Keratinocyte (primary cell): Measurements from ENCODE around the gene SPAG6. TPM values are rescaled to one million over a fixed set of nuclear protein-coding genes. Genes with fewer than 3 reads are reported as not detected.

Experiments
- DNase-seq: peaks from one replicate; pipeline ENCODE4 v3.0.0-alpha.2; 2011; ENCODE audit warnings: low read depth, missing footprints, low spot score
- FAIRE-seq: peaks from 2 replicates; lab custom pipeline; 2011; peaks lifted over from hg19 to GRCh38; lab: Jason Lieb, UNC
- H2AFZ ChIP-seq: 2 replicates; pipeline ENCODE4 v1.6.0; 2012; ENCODE audit warnings: low read length, control low read depth, inconsistent platforms; ENCODE audit not compliant: control insufficient read depth
- H3K27ac ChIP-seq: 2 replicates; pipeline ENCODE4 v1.5.1; 2011; ENCODE audit warnings: low read length; ENCODE audit not compliant: control insufficient read depth, insufficient read depth
- H3K27me3 ChIP-seq: 3 replicates; pipeline ENCODE4 v1.6.0; 2011; ENCODE audit warnings: low read length; ENCODE audit not compliant: control insufficient read depth, insufficient read depth; ENCODE audit errors: extremely low read depth
- H3K36me3 ChIP-seq, 2 experiments: 2 replicates in 1 of 2; 3 replicates in 1 of 2; pipeline ENCODE4 v1.5.1; 2011; ENCODE audit warnings: low read length in 2 of 2, mild to moderate bottlenecking in 1 of 2; ENCODE audit not compliant: control insufficient read depth in 2 of 2, insufficient read depth in 2 of 2; ENCODE audit errors: extremely low read depth in 1 of 2
- H3K4me1 ChIP-seq: 3 replicates; pipeline ENCODE4 v1.5.1; 2011; ENCODE audit warnings: low read length; ENCODE audit not compliant: control insufficient read depth, insufficient read depth; ENCODE audit errors: extremely low read depth
- H3K4me2 ChIP-seq: 3 replicates; pipeline ENCODE4 v1.6.0; 2011; ENCODE audit warnings: low read depth, low read length; ENCODE audit not compliant: control insufficient read depth, insufficient read depth; ENCODE audit errors: extremely low read depth
- H3K4me3 ChIP-seq, 3 experiments: fragments of 200-600 bp in 1 of 3; sonication (generic) in 1 of 3; 2 replicates in 2 of 3; 3 replicates in 1 of 3; pipeline ENCODE4 v1.5.1; 2011 to 2016; ENCODE audit warnings: low read length in 3 of 3, mild to moderate bottlenecking in 3 of 3, control low read depth in 2 of 3, inconsistent platforms in 1 of 3, low read depth in 1 of 3, mixed read lengths in 1 of 3, mixed run types in 1 of 3, moderate library complexity in 1 of 3; ENCODE audit not compliant: control insufficient read depth in 2 of 3, insufficient read depth in 2 of 3; ENCODE audit errors: extremely low read depth in 1 of 3
- H3K79me2 ChIP-seq: 2 replicates; pipeline ENCODE4 v1.6.0; 2012; ENCODE audit warnings: low read length; ENCODE audit not compliant: control insufficient read depth, insufficient read depth
- H3K9ac ChIP-seq: 3 replicates; pipeline ENCODE4 v1.6.0; 2011; ENCODE audit warnings: low read length; ENCODE audit not compliant: control insufficient read depth, insufficient read depth; ENCODE audit errors: extremely low read depth
- H3K9me1 ChIP-seq: 3 replicates; pipeline ENCODE4 v1.6.0; 2011; ENCODE audit warnings: low read length; ENCODE audit not compliant: control insufficient read depth, insufficient read depth; ENCODE audit errors: extremely low read depth
- H3K9me3 ChIP-seq: 2 replicates; pipeline ENCODE4 v1.5.1; 2012; ENCODE audit warnings: low read depth, low read length; ENCODE audit not compliant: control insufficient read depth
- H4K20me1 ChIP-seq: 3 replicates; pipeline ENCODE4 v1.6.0; 2011; ENCODE audit warnings: low read length; ENCODE audit not compliant: control insufficient read depth, insufficient read depth; ENCODE audit errors: extremely low read depth
- EZH2 ChIP-seq: IDR thresholded peaks from one replicate; pipeline ENCODE4 v1.6.1; 2012; ENCODE audit warnings: inconsistent platforms, mild to moderate bottlenecking, low read length, moderate library complexity
- dilution Hi-C: fragments of 300-500 bp; cut with MboI; formaldehyde crosslinking; loops from one replicate; pipeline ENCODE4 v1.7.0; 2020; ENCODE audit warnings: low sequenced_read_pairs; ENCODE audit not compliant: extremely low pct_ligation_motif_present
- polyA plus RNA-seq, 5 experiments: library from polyadenylated mRNA; depleted of rRNA in 3 of 5; stranded (reverse) in 3 of 5; stranded (forward) in 1 of 5; unstranded in 1 of 5; fragments of >200 nt; gene quantifications; 1 replicate in 1 of 5; 2 replicates in 3 of 5; 3 replicates in 1 of 5; pipeline versions ENCODE4 v1.2.1 to v1.2.3, GENCODE V29; 2011 to 2012; ENCODE audit warnings: missing spikeins in 2 of 5, low read depth in 1 of 5, low replicate concordance in 1 of 5
- TF ChIP-seq, protein P1 (sequence below), 3 experiments: IDR thresholded peaks in 1 of 3; conservative IDR thresholded peaks in 1 of 3; optimal IDR thresholded peaks in 1 of 3; 2 replicates in 2 of 3; 3 replicates in 1 of 3; pipeline versions ENCODE3 to v1.5.1; 2011; ENCODE audit warnings: low read length in 3 of 3, mild to moderate bottlenecking in 3 of 3, moderate library complexity in 2 of 3, control low read depth in 1 of 3, inconsistent platforms in 1 of 3; ENCODE audit not compliant: insufficient read depth in 2 of 3; ENCODE audit errors: extremely low read depth in 1 of 3

Gene SPAG6
- polyA plus RNA-seq, 1 donor (not counting 4 experiments of a cell fraction or from before 2014, with no cell fraction given), result not detected

GRCh38 chr10:22410394-22410793 lies 65.1 kb downstream of the SPAG6 start:
- TF ChIP-seq, protein P1, sequence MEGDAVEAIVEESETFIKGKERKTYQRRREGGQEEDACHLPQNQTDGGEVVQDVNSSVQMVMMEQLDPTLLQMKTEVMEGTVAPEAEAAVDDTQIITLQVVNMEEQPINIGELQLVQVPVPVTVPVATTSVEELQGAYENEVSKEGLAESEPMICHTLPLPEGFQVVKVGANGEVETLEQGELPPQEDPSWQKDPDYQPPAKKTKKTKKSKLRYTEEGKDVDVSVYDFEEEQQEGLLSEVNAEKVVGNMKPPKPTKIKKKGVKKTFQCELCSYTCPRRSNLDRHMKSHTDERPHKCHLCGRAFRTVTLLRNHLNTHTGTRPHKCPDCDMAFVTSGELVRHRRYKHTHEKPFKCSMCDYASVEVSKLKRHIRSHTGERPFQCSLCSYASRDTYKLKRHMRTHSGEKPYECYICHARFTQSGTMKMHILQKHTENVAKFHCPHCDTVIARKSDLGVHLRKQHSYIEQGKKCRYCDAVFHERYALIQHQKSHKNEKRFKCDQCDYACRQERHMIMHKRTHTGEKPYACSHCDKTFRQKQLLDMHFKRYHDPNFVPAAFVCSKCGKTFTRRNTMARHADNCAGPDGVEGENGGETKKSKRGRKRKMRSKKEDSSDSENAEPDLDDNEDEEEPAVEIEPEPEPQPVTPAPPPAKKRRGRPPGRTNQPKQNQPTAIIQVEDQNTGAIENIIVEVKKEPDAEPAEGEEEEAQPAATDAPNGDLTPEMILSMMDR (optimal IDR thresholded peaks at IDR 0.05 in 1 of 3, IDR thresholded peaks at IDR 0.05 in 1 of 3, conservative IDR thresholded peaks at IDR 0.05 in 1 of 3; ENCODE audit: extremely low read depth in 1 of 3, insufficient read depth in 2 of 3, low read length in 3 of 3), result no peak
- TF ChIP-seq EZH2, result no peak
- dilution Hi-C loops, result no loop called here

DNA sequence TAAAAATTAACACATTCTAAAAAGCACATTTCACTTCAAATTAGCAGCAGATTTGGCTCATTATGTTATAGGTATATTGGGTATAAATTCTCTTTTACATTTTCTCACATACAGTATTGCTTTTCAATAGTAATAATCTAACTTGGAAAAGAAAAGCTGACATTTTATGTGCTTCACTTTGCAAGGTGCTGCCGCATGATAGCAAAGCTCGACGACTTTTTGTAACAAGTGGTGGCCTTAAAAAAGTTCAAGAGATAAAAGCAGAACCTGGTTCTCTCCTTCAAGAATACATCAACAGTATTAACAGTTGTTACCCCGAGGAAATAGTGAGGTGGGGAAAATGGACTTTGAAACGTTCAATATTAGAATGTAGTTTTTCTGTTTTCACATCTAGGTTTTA lies 65.5 kb downstream of the SPAG6 start:
- no peaks in the 10 kb centered on the region for H3K4me1 ChIP-seq
- H3K9me3 ChIP-seq, result no peaks in the 10 kb centered on the region
- dilution Hi-C loops, result no loop called here
- no peaks in the 10 kb centered on the region for H3K36me3 ChIP-seq
- no peak overlapping the region for H3K9ac ChIP-seq
- no peak overlapping the region for H3K4me3 ChIP-seq
- no peaks in the 10 kb centered on the region for H3K79me2 ChIP-seq
- no peak overlapping the region for H3K4me2 ChIP-seq
- H2AFZ ChIP-seq, result no peak overlapping the region
- FAIRE-seq (no peak), DNase-seq (no peak)
- TF ChIP-seq, protein P1 (optimal IDR thresholded peaks at IDR 0.05 in 1 of 3, IDR thresholded peaks at IDR 0.05 in 1 of 3, conservative IDR thresholded peaks at IDR 0.05 in 1 of 3; ENCODE audit: extremely low read depth in 1 of 3, insufficient read depth in 2 of 3, low read length in 3 of 3), result no peak
- TF ChIP-seq EZH2, result no peak
- no peaks in the 10 kb centered on the region for H3K27me3 ChIP-seq
- H3K9me1 ChIP-seq, result no peaks in the 10 kb centered on the region
- H4K20me1 ChIP-seq, result no peaks in the 10 kb centered on the region
- no peak overlapping the region for H3K27ac ChIP-seq

More at GRCh38 chr10:22410394-22410793, 65.1 kb downstream of the SPAG6 start:
- Histone ChIP-seq H4K20me1 (no peaks in the 10 kb centered on the region), H3K27me3 (no peaks in the 10 kb centered on the region), H3K27ac (no peak overlapping the region), H3K9me3 (no peaks in the 10 kb centered on the region), H2AFZ (no peak overlapping the region), H3K4me2 (no peak overlapping the region), H3K9me1 (no peaks in the 10 kb centered on the region), H3K4me3 (no peak overlapping the region), H3K4me1 (no peaks in the 10 kb centered on the region), H3K79me2 (no peaks in the 10 kb centered on the region), H3K36me3 (no peaks in the 10 kb centered on the region), H3K9ac (no peak overlapping the region)
- DNase-seq, result no peak
- no peak for FAIRE-seq
